K562 (cell line): ENCODE data around the gene SCN8A. TPM values are rescaled to one million over a fixed set of nuclear protein-coding genes. Genes with fewer than 3 reads are reported as not detected.

Source experiments
- ATAC-seq: fragments of 200-7000 bp; cut with Tn5 transposase; 3 replicates; pipeline ENCODE4 v1.9.1; 2020; ENCODE audit warnings: moderate library complexity
- BruUV-seq: library from RNA; stranded (reverse); fragments of 400-500 nt; replicated peaks from 2 replicates; lab custom pipeline; 2021; lab: Mats Ljungman, UMichigan
- CTCF ChIA-PET: fragments of 300-600 bp; formaldehyde crosslinking; extraction: SDS; loops from one replicate; lab custom pipeline; 2021; ENCODE audit warnings: low intra/inter-chr PET ratio; lab: Yijun Ruan, JAX
- POLR2A ChIA-PET: fragments of 300-600, 350-650 bp; sonication (Branson Sonifier 250); formaldehyde crosslinking; extraction: SDS; loops from one replicate; lab custom pipeline; 2021; ENCODE audit warnings: antibody characterized with exemption, inconsistent platforms; lab: Yijun Ruan, JAX
- DNase-seq, 4 experiments: peaks; one replicate each; pipeline versions ENCODE4 v3.0.0 to v3.0.0-alpha.2; 2011 to 2018; ENCODE audit warnings: low spot score in 3 of 4, mixed read lengths in 3 of 4; ENCODE audit errors: extremely low read depth in 1 of 4
- FAIRE-seq: peaks from 2 replicates; lab custom pipeline; 2011; peaks lifted over from hg19 to GRCh38; lab: Jason Lieb, UNC
- H2AFZ ChIP-seq: 2 replicates; pipeline ENCODE4 v1.6.0; 2011; ENCODE audit warnings: low read depth, low read length, control low read depth, inconsistent platforms
- H3K27ac ChIP-seq: fragments of 200-600 bp; 3 replicates; pipeline ENCODE4 v1.8.0; 2011; ENCODE audit warnings: low read depth, mild to moderate bottlenecking, control low read depth, inconsistent platforms, low read length, moderate library complexity, mixed read lengths; ENCODE audit errors: extremely low read depth
- H3K27me3 ChIP-seq, 2 experiments: fragments of 300-600 bp in 1 of 2; 2 replicates in 1 of 2; 3 replicates in 1 of 2; pipeline versions ENCODE4 v1.6.0 to v1.8.0; 2011; ENCODE audit warnings: inconsistent platforms in 2 of 2, low read length in 2 of 2, mild to moderate bottlenecking in 1 of 2, mixed read lengths in 1 of 2, moderate library complexity in 1 of 2; ENCODE audit not compliant: control insufficient read depth in 2 of 2, insufficient read depth in 2 of 2
- H3K36me3 ChIP-seq: fragments of 300-600 bp; 3 replicates; pipeline ENCODE4 v1.8.0; 2011; ENCODE audit warnings: mild to moderate bottlenecking, low read length, inconsistent platforms; ENCODE audit not compliant: control insufficient read depth, insufficient read depth
- H3K4me1 ChIP-seq, 2 experiments: fragments of 200-600 bp in 1 of 2; replicated peaks in 1 of 2; 2 replicates in 1 of 2; 3 replicates in 1 of 2; pipeline versions ENCODE4 v1.5.1 to v1.8.0; 2011; ENCODE audit warnings: inconsistent platforms in 2 of 2, low read length in 2 of 2, mild to moderate bottlenecking in 1 of 2, mixed read lengths in 1 of 2, moderate library complexity in 1 of 2; ENCODE audit not compliant: control insufficient read depth in 2 of 2, insufficient read depth in 2 of 2
- H3K4me2 ChIP-seq: 2 replicates; pipeline ENCODE4 v1.6.1; 2011; ENCODE audit warnings: low read length, control low read depth, inconsistent platforms, mixed read lengths; ENCODE audit not compliant: insufficient read depth
- H3K4me3 ChIP-seq: fragments of 200-600 bp; sonication (generic), shearing (Covaris generic); 2 replicates; pipeline ENCODE4 v1.5.1; 2016; ENCODE audit warnings: control low read depth, inconsistent platforms
- H3K79me2 ChIP-seq: fragments of 200-600 bp; 3 replicates; pipeline ENCODE4 v1.8.0; 2011; ENCODE audit warnings: low read length, inconsistent platforms; ENCODE audit not compliant: control insufficient read depth, insufficient read depth
- H3K9ac ChIP-seq, 2 experiments: 2 replicates each; pipeline versions ENCODE4 v1.6.0 to v1.6.1; 2011; ENCODE audit warnings: low read depth in 2 of 2, low read length in 2 of 2, control low read depth in 1 of 2, inconsistent platforms in 1 of 2, mild to moderate bottlenecking in 1 of 2, mixed read lengths in 1 of 2; ENCODE audit not compliant: insufficient read depth in 1 of 2
- H3K9me1 ChIP-seq: one replicate; pipeline ENCODE4 v1.6.0; 2011; ENCODE audit warnings: inconsistent platforms, mild to moderate bottlenecking, low read length, moderate library complexity; ENCODE audit not compliant: control insufficient read depth, insufficient read depth
- H3K9me3 ChIP-seq: replicated peaks from 2 replicates; pipeline ENCODE4 v1.5.1; 2011; ENCODE audit warnings: low read depth, low read length, inconsistent platforms; ENCODE audit not compliant: control insufficient read depth, insufficient read depth
- H4K20me1 ChIP-seq: replicated peaks from 2 replicates; pipeline ENCODE4 v1.6.1; 2011; ENCODE audit warnings: low read length, inconsistent platforms, mixed read lengths; ENCODE audit not compliant: control insufficient read depth, insufficient read depth
- ADNP ChIP-seq: fragments of 200-800 bp; sonication (Bioruptor generic); IDR thresholded peaks from 2 replicates; pipeline ENCODE4 v1.6.1; 2016; ENCODE audit warnings: missing genetic modification characterization, missing compliant biosample characterization
- HNRNPLL ChIP-seq: fragments of 200-400 bp; formaldehyde crosslinking; IDR thresholded peaks from 2 replicates; pipeline ENCODE4 v1.6.1; 2017; ENCODE audit warnings: low read length, low read depth, mild to moderate bottlenecking; ENCODE audit not compliant: poor library complexity, severe bottlenecking
- MAFG ChIP-seq: fragments of 450-650 bp; conservative IDR thresholded peaks from 2 replicates; pipeline ENCODE4 v1.6.1; 2016; ENCODE audit warnings: missing genetic modification characterization, missing compliant biosample characterization
- MIER1 ChIP-seq: fragments of 450-650 bp; IDR thresholded peaks from 2 replicates; pipeline ENCODE4 v1.6.1; 2016; ENCODE audit warnings: antibody characterized with exemption, mild to moderate bottlenecking, low read depth
- NONO ChIP-seq, 2 experiments: fragments of 200-400 bp in 1 of 2; fragments of 450-650 bp in 1 of 2; formaldehyde crosslinking in 1 of 2; IDR thresholded peaks; 2 replicates each; pipeline ENCODE4 v1.6.1; 2017; ENCODE audit warnings: low read depth in 2 of 2, mild to moderate bottlenecking in 2 of 2, moderate library complexity in 2 of 2, low read length in 1 of 2
- NUFIP1 ChIP-seq: fragments of 450-650 bp; IDR thresholded peaks from 2 replicates; pipeline ENCODE4 v1.6.1; 2018; ENCODE audit not compliant: partially characterized antibody
- ZNF12 ChIP-seq: sonication (generic); formaldehyde crosslinking; IDR thresholded peaks from 2 replicates; pipeline ENCODE4 v1.4.0; 2020; ENCODE audit warnings: mild to moderate bottlenecking, missing genetic modification reagents
- ZNF324 ChIP-seq: fragments of 250-450 bp; sonication (Bioruptor Pico); IDR thresholded peaks from 2 replicates; pipeline ENCODE4 v1.4.0; 2020; ENCODE audit warnings: mild to moderate bottlenecking
- ZNF583 ChIP-seq: fragments of 250-450 bp; sonication (Bioruptor Pico); IDR thresholded peaks from 2 replicates; pipeline ENCODE4 v1.4.0; 2020
- ZNF77 ChIP-seq: fragments of 250-450 bp; sonication (Bioruptor Pico); IDR thresholded peaks from 2 replicates; pipeline ENCODE4 v1.5.0; 2020
- WGBS: fragments of 100-300 bp; shearing (Covaris generic); methylation state at CpG from one replicate; pipeline ENCODE4 v1.1.6; 2016; ENCODE audit warnings: low coverage, mixed read lengths; ENCODE audit not compliant: insufficient coverage; ENCODE audit errors: missing lambda C conversion rate; 5-methylcytosine and 5-hydroxymethylcytosine counted together
- in situ Hi-C: fragments of 300-500 bp; cut with MboI; formaldehyde crosslinking; loops from 4 replicates; pipeline ENCODE4 v1.15.0; 2018; ENCODE audit warnings: inconsistent platforms, mixed read lengths
- intact Hi-C: fragments of 100-400 bp; cut with micrococcal nuclease; formaldehyde crosslinking; loops from 2 replicates; pipeline ENCODE4 v1.14.2; 2022
- polyA plus RNA-seq, 8 experiments: library from polyadenylated mRNA; depleted of rRNA in 4 of 8; stranded (reverse) in 5 of 8; unstranded in 3 of 8; fragments of >200 nt; fragmentation: Nextera tagmentation in 2 of 8; fragmentation: Illumina TruSeq in 1 of 8; extraction: Ambion mirVana in 2 of 8; extraction: Trizol in 1 of 8; gene quantifications; 2 replicates each; pipeline versions ENCODE4 v1.2.1 to v1.2.3, GENCODE V29; 2011 to 2014; ENCODE audit warnings: inconsistent platforms in 1 of 8, missing spikeins in 1 of 8
- total RNA-seq, 7 experiments: library from RNA; depleted of rRNA in 6 of 7; stranded (reverse); fragments of >200 nt in 6 of 7; fragmentation: Illumina TruSeq in 2 of 7; extraction: Trizol in 2 of 7; gene quantifications; 2 replicates each; pipeline versions ENCODE4 v1.2.1 to v1.2.3, GENCODE V29; 2011 to 2021; ENCODE audit warnings: low replicate concordance in 1 of 7
- TF ChIP-seq, protein P1 (sequence below): fragments of 450-650 bp; IDR thresholded peaks from 2 replicates; pipeline ENCODE4 v1.6.1; 2017; ENCODE audit warnings: mild to moderate bottlenecking, moderate library complexity
- TF ChIP-seq, protein P2 (sequence below), 3 experiments: IDR thresholded peaks in 2 of 3; conservative IDR thresholded peaks in 1 of 3; 2 replicates each; pipeline ENCODE4 v1.5.1; 2011 to 2012; ENCODE audit warnings: low read length in 3 of 3, mild to moderate bottlenecking in 3 of 3, control low read depth in 2 of 3, improper control_type of control experiment in 1 of 3, inconsistent platforms in 1 of 3, low read depth in 1 of 3, mixed read lengths in 1 of 3, moderate library complexity in 1 of 3; ENCODE audit not compliant: insufficient read depth in 2 of 3
- TF ChIP-seq, protein P3 (sequence below): fragments of 250-450 bp; sonication (Bioruptor Pico); IDR thresholded peaks from 2 replicates; pipeline ENCODE4 v1.4.0; 2020

Gene SCN8A
- total and polyA plus RNA-seq, 9 of the 15 experiments (the other 6 are each of a cell fraction or from before 2014, with no cell fraction given), result 0.03 to 0.29 (median 0.15) TPM; not detected in 1

DNA sequence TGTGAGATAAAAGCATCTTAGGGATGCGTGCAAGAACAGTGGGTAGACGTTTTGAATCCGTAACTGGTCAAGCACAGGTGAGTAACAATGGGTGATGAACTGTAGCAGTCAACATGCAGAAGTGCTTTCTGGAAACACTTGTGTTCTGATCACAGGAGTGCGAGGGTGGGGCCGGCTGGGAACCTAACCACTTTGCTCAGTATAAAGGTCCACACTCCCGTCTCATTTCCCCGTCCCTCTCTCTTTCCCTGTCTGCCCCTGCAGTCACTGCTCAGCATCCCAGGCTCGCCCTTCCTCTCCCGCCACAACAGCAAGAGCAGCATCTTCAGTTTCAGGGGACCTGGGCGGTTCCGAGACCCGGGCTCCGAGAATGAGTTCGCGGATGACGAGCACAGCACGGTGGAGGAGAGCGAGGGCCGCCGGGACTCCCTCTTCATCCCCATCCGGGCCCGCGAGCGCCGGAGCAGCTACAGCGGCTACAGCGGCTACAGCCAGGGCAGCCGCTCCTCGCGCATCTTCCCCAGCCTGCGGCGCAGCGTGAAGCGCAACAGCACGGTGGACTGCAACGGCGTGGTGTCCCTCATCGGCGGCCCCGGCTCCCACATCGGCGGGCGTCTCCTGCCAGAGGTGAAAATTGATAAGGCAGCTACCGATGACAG lies 130.4 kb downstream of the SCN8A start:
- FAIRE-seq, result no peak
- Histone ChIP-seq H3K27ac (no peak overlapping the region), H3K27me3 (peaks cover 12 to 13% of the 10 kb centered on the region in 2 experiments; a peak in 4 of 5 replicates), H2AFZ (no peak overlapping the region), H4K20me1 (no peaks in the 10 kb centered on the region), H3K4me1 (peaks cover 0 to 5% of the 10 kb centered on the region in 2 experiments; a peak in 1 of 5 replicates), H3K9me3 (no peaks in the 10 kb centered on the region), H3K4me3 (no peak overlapping the region), H3K79me2 (no peaks in the 10 kb centered on the region), H3K9me1 (no peaks in the 10 kb centered on the region), H3K36me3 (no peaks in the 10 kb centered on the region), H3K4me2 (no peak overlapping the region), H3K9ac (no peak overlapping the region)
- WGBS, result 2% methylated on average over 41 of the region's 44 CpGs
- DNase-seq, result peak in 2 of 4 experiments; percentile 9 to 23
- ATAC-seq, result peak; percentile 86
- POLR2A ChIA-PET, result interaction anchor here (0.7 kb wide), 2 partner anchors 66 to 193 kb away, joined by 3 read pairs; no protein-coding TSS in a partner anchor
- in situ Hi-C loops (no loop called here), intact Hi-C loops (no loop called here)
- CTCF ChIA-PET, result no interaction called here
- BruUV-seq, result no TSS peak
- TF ChIP-seq, protein P1, sequence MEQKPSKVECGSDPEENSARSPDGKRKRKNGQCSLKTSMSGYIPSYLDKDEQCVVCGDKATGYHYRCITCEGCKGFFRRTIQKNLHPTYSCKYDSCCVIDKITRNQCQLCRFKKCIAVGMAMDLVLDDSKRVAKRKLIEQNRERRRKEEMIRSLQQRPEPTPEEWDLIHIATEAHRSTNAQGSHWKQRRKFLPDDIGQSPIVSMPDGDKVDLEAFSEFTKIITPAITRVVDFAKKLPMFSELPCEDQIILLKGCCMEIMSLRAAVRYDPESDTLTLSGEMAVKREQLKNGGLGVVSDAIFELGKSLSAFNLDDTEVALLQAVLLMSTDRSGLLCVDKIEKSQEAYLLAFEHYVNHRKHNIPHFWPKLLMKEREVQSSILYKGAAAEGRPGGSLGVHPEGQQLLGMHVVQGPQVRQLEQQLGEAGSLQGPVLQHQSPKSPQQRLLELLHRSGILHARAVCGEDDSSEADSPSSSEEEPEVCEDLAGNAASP, result no peak
- TF ChIP-seq NUFIP1 (no peak), ZNF12 (CRISPR knock-in tag) (no peak), ZNF77 (CRISPR knock-in tag) (no peak), MIER1 (no peak), ADNP (tag) (no peak), NONO (IDR thresholded peaks at IDR 0.05; ENCODE audit: low read depth in 2 of 2, low read length in 1 of 2) (no peak), HNRNPLL (peak; percentile 70), ZNF583 (CRISPR knock-in tag) (no peak), ZNF324 (CRISPR knock-in tag) (no peak), MAFG (tag) (no peak)
- TF ChIP-seq, protein P2, sequence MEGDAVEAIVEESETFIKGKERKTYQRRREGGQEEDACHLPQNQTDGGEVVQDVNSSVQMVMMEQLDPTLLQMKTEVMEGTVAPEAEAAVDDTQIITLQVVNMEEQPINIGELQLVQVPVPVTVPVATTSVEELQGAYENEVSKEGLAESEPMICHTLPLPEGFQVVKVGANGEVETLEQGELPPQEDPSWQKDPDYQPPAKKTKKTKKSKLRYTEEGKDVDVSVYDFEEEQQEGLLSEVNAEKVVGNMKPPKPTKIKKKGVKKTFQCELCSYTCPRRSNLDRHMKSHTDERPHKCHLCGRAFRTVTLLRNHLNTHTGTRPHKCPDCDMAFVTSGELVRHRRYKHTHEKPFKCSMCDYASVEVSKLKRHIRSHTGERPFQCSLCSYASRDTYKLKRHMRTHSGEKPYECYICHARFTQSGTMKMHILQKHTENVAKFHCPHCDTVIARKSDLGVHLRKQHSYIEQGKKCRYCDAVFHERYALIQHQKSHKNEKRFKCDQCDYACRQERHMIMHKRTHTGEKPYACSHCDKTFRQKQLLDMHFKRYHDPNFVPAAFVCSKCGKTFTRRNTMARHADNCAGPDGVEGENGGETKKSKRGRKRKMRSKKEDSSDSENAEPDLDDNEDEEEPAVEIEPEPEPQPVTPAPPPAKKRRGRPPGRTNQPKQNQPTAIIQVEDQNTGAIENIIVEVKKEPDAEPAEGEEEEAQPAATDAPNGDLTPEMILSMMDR (IDR thresholded peaks at IDR 0.05 in 2 of 3, conservative IDR thresholded peaks at IDR 0.05 in 1 of 3; ENCODE audit: insufficient read depth in 2 of 3, low read depth in 1 of 3, low read length in 3 of 3), result 0 out of 6 replicates have a peak, but pooled peaks of 1 of the 3 experiments have one; percentile 28
- TF ChIP-seq, protein P3, sequence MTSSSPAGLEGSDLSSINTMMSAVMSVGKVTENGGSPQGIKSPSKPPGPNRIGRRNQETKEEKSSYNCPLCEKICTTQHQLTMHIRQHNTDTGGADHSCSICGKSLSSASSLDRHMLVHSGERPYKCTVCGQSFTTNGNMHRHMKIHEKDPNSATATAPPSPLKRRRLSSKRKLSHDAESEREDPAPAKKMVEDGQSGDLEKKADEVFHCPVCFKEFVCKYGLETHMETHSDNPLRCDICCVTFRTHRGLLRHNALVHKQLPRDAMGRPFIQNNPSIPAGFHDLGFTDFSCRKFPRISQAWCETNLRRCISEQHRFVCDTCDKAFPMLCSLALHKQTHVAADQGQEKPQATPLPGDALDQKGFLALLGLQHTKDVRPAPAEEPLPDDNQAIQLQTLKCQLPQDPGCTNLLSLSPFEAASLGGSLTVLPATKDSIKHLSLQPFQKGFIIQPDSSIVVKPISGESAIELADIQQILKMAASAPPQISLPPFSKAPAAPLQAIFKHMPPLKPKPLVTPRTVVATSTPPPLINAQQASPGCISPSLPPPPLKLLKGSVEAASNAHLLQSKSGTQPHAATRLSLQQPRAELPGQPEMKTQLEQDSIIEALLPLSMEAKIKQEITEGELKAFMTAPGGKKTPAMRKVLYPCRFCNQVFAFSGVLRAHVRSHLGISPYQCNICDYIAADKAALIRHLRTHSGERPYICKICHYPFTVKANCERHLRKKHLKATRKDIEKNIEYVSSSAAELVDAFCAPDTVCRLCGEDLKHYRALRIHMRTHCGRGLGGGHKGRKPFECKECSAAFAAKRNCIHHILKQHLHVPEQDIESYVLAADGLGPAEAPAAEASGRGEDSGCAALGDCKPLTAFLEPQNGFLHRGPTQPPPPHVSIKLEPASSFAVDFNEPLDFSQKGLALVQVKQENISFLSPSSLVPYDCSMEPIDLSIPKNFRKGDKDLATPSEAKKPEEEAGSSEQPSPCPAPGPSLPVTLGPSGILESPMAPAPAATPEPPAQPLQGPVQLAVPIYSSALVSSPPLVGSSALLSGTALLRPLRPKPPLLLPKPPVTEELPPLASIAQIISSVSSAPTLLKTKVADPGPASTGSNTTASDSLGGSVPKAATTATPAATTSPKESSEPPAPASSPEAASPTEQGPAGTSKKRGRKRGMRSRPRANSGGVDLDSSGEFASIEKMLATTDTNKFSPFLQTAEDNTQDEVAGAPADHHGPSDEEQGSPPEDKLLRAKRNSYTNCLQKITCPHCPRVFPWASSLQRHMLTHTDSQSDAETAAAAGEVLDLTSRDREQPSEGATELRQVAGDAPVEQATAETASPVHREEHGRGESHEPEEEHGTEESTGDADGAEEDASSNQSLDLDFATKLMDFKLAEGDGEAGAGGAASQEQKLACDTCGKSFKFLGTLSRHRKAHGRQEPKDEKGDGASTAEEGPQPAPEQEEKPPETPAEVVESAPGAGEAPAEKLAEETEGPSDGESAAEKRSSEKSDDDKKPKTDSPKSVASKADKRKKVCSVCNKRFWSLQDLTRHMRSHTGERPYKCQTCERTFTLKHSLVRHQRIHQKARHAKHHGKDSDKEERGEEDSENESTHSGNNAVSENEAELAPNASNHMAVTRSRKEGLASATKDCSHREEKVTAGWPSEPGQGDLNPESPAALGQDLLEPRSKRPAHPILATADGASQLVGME (CRISPR knock-in tag), result no peak
